ENCODE data around the gene TEK.
A peak's percentile ranks its signal among the peaks of the same experiment; 100 is the strongest.

Gene TEK

GRCh38 chr9:27248702-27249101 is 139.7 kb downstream of the TEK start:
- H3K4me3 ChIP-seq (ENCODE audit: low read length), result no peak overlapping the region

GRCh38 chr9:27258662-27259061 is 149.6 kb downstream of the TEK start:
- TF ChIP-seq CTCF (conservative IDR thresholded peaks at IDR 0.05; ENCODE audit: low read depth, low read length), result no peak
- DNase-seq (ENCODE audit: low read depth), result no peak
- no peak overlapping the region for H3K4me3 ChIP-seq (ENCODE audit: low read length)

More at GRCh38 chr9:27248702-27249101, 139.7 kb downstream of the TEK start:
- TF ChIP-seq CTCF (conservative IDR thresholded peaks at IDR 0.05; ENCODE audit: low read depth, low read length), result no peak
- no peak for DNase-seq (ENCODE audit: low read depth)

DNA sequence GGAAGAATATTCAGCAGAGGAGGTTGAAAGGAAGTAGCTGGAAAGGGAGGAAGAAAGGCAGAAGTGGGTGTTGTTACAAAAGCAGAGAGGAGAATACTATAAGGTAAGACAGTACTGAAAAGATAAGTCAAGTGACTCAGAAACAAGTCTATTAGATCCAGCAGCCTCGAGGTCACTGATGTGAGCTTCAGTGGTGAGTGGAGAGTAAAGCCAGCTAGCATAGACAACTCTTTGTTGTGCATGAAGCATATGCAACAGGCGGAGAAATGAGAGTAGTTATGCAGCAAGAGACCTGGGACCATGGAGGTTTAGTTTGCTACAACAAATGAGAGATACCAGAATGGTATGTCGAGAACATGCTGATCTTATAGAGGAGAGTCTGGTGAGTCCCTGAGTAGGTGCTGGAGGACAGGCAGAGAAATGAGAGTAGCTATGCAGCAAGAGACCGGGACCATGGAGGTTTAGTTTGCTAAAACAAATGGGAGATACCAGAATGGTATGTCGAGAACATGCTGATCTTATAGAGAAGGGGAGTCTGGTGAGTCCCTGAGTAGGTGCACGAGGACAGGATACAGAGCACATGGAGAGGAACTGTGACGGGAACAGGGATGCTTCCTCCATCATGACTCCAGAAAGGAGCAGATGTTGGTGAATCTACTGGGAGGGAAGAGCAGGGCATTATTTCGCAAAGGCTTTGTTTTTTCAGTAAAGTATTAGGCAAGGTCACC is 151.9 kb downstream of the TEK start:
- no peak for TF ChIP-seq CTCF (conservative IDR thresholded peaks at IDR 0.05; ENCODE audit: low read depth, low read length)
- H3K4me3 ChIP-seq (ENCODE audit: low read length), result no peak overlapping the region
- no peak for DNase-seq (ENCODE audit: low read depth)

GRCh38 chr9:27261517-27262211 is 152.6 kb downstream of the TEK start:
- no peak for TF ChIP-seq CTCF (conservative IDR thresholded peaks at IDR 0.05; ENCODE audit: low read depth, low read length)
- DNase-seq (ENCODE audit: low read depth), result peak; percentile 23
- no peak overlapping the region for H3K4me3 ChIP-seq (ENCODE audit: low read length)

- no peak for TF ChIP-seq CTCF (conservative IDR thresholded peaks at IDR 0.05; ENCODE audit: low read depth, low read length)
- H3K4me3 ChIP-seq (ENCODE audit: low read length), result no peak overlapping the region
- no peak for DNase-seq (ENCODE audit: low read depth)
Observed at GRCh38 chr9:27272103-27272502, 163.1 kb downstream of the TEK start.

DNA sequence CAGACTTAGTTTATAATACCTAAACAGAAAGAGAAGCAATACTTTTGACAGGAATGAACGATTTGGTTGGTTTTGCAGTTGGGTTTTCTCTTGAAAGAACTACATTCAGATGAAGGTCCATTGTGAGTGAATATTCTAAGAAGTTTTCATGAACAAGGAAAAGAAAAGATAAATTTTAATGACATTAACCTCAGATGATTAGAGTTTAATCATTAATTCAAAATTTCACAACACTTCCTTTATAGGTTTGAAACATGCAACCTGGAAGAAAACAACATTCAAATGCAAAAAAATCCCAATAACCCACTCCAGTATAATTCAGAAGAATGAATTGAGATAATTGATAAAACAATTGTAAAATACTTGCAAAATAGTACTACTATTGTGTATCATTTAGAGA is 164.2 kb downstream of the TEK start:
- DNase-seq (ENCODE audit: low read depth), result no peak
- H3K4me3 ChIP-seq (ENCODE audit: low read length), result no peak overlapping the region
- no peak for TF ChIP-seq CTCF (conservative IDR thresholded peaks at IDR 0.05; ENCODE audit: low read depth, low read length)
